ENCODE measurements around the gene UQCR11.

DNA sequence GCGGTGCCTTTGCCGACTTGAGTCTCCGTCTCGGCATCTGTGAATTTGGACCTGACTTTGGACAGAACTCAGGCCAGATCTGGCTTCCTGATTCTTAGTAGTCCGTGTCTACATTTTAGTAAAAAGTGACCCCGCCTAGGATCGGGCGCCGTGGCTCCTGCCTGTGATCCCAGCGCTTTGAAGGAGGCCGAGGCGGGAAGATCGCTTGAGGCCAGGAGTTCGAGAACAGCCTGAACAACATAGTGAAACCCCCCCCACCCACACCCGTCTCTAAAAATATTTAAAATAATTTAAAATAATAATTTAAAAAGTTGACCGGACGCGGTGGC lies 48.0 kb upstream of the UQCR11 start:
- TF ChIP-seq, protein P1, sequence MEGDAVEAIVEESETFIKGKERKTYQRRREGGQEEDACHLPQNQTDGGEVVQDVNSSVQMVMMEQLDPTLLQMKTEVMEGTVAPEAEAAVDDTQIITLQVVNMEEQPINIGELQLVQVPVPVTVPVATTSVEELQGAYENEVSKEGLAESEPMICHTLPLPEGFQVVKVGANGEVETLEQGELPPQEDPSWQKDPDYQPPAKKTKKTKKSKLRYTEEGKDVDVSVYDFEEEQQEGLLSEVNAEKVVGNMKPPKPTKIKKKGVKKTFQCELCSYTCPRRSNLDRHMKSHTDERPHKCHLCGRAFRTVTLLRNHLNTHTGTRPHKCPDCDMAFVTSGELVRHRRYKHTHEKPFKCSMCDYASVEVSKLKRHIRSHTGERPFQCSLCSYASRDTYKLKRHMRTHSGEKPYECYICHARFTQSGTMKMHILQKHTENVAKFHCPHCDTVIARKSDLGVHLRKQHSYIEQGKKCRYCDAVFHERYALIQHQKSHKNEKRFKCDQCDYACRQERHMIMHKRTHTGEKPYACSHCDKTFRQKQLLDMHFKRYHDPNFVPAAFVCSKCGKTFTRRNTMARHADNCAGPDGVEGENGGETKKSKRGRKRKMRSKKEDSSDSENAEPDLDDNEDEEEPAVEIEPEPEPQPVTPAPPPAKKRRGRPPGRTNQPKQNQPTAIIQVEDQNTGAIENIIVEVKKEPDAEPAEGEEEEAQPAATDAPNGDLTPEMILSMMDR (IDR thresholded peaks at IDR 0.05; ENCODE audit: low read depth, low read length, poor library complexity, severe bottlenecking), result no peak
- no peak for TF ChIP-seq EZH2phosphoT487 (IDR thresholded peaks at IDR 0.05; ENCODE audit: borderline replicate concordance, low read length)
